Naive B cell (primary cell): Measurements from ENCODE around the gene DLG1. TPM values are rescaled to one million over a fixed set of nuclear protein-coding genes. Genes with fewer than 3 reads are reported as not detected.
A peak's percentile ranks its signal among the peaks of the same experiment; 100 is the strongest.
"Not testable (repeated sequence)": the region's sequence is repeated elsewhere in the genome, so short reads cannot be mapped to it uniquely, and the experiment has no call there.

Source experiments
- ATAC-seq, 2 donors: fragments of 150-1000 bp; cut with Tn5 transposase; 2 replicates each; pipeline ENCODE4 v1.10.0; 2021; ENCODE audit warnings: low read depth in 2 of 2, mild to moderate bottlenecking in 2 of 2, moderate library complexity in 2 of 2
- DNase-seq: peaks from one replicate; pipeline ENCODE4 v3.0.0; 2022
- H3K27ac Mint-ChIP-seq, 6 donors: one replicate each; pipeline ENCODE4 v1.8.0; 2020 to 2022; ENCODE audit warnings: mild to moderate bottlenecking in 6 of 6, mixed read lengths in 6 of 6, moderate library complexity in 5 of 6, inconsistent platforms in 2 of 6
- H3K27me3 Mint-ChIP-seq, 3 donors: one replicate each; pipeline ENCODE4 v1.8.0; 2021 to 2022; ENCODE audit warnings: mixed read lengths in 3 of 3, mild to moderate bottlenecking in 1 of 3
- H3K36me3 Mint-ChIP-seq, 2 donors: one replicate each; pipeline ENCODE4 v1.8.0; 2020 to 2022; ENCODE audit warnings: mixed read lengths in 2 of 2, inconsistent platforms in 1 of 2, mild to moderate bottlenecking in 1 of 2
- H3K4me1 Mint-ChIP-seq, 3 donors: one replicate each; pipeline ENCODE4 v1.8.0; 2020 to 2022; ENCODE audit warnings: mixed read lengths in 3 of 3, inconsistent platforms in 1 of 3, mild to moderate bottlenecking in 1 of 3, moderate library complexity in 1 of 3
- H3K4me3 Mint-ChIP-seq, 8 donors: one replicate each; pipeline ENCODE4 v1.8.0; 2020 to 2022; ENCODE audit warnings: mild to moderate bottlenecking in 8 of 8, mixed read lengths in 8 of 8, moderate library complexity in 8 of 8, inconsistent platforms in 2 of 8
- H3K9me3 Mint-ChIP-seq, 7 donors: one replicate each; pipeline ENCODE4 v1.8.0; 2020 to 2022; ENCODE audit warnings: mixed read lengths in 7 of 7, mild to moderate bottlenecking in 5 of 7, inconsistent platforms in 2 of 7, moderate library complexity in 1 of 7
- polyA plus RNA-seq, 6 donors: library from polyadenylated mRNA; unstranded; fragments of 300-500 nt; fragmentation: Illumina TruSeq; gene quantifications; one replicate each; pipeline ENCODE4 v1.2.3, GENCODE V29; 2021; ENCODE audit warnings: low read depth in 6 of 6

Gene DLG1
- polyA plus RNA-seq, 6 donors from 2014 or later, result 20.7 to 40.5 (median 33.2) TPM

DNA sequence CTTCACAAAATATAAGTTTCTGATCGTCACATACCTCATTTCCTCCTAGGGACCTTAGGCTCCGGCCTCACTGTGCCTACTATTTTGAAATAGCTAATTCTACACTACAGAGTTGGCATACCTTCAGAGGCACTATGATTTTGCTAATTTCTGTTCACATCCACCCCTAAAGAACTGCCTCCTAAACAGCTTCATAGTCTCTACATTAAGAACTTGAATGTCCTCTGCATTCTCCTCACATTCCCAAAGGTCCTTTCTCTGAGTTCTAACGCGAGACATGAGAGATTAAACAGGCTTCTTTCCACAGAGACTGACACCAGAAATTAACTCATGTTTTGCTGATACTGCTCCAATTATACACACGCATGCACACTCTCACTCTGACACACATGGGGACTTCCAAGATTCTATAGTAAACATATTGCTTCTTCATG, 75.5 kb downstream of the DLG1 start:
- H3K27me3 Mint-ChIP-seq, result no peaks in the 10 kb centered on the region
- H3K27ac Mint-ChIP-seq, result no peak overlapping the region
- no peak overlapping the region for H3K4me3 Mint-ChIP-seq
- no peaks in the 10 kb centered on the region for H3K36me3 Mint-ChIP-seq
- H3K4me1 Mint-ChIP-seq, result peaks cover 13 to 18% (median 17%) of the 10 kb centered on the region in 3 donors
- DNase-seq (no peak), ATAC-seq (no peak)
- H3K9me3 Mint-ChIP-seq, result no peaks in the 10 kb centered on the region

DNA sequence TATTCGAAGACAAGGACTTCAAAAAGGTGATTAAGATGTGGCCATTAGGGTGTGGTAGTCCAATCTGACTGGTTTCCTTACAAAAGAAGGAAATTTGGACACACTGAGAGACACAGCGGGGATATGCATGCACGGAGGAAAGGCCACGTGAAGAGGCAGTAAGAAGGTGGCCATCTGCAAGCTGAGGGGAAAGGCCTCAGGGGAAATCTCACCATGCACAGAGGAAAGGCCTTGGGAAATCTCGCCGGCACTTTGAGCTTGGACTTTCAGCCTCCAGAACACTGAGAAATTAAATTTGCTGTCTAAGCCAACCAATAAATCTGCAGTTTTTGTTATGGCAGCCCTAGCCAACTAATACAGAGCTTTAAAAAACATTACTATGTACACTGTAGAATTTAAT, 78.8 kb downstream of the DLG1 start:
- Mint-ChIP-seq H3K9me3 (no peaks in the 10 kb centered on the region), H3K36me3 (no peaks in the 10 kb centered on the region), H3K4me3 (peak overlapping the region in 1 of 8 donors; percentile 21), H3K4me1 (peaks cover 14 to 26% (median 21%) of the 10 kb centered on the region in 3 donors), H3K27me3 (no peaks in the 10 kb centered on the region), H3K27ac (no peak overlapping the region)
- no peak for DNase-seq
- ATAC-seq, result no peak

DNA sequence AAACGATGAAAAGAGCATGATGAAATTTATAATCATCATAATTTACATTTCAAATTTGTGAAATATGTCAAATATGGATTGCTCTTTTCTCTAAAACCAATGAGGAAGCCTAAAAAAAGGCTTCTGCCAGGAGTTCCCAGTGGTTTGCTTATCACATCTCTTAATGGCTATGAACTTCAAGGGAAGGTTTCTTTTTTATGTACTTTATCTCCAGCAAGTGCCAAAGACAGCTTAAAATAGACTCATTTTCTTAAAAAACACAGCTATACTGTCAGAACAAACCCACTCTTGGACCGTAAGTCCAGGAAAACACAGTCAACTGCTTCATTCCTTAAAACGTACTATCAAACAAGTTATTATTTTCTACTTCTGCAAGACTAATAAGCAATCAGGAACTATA, 80.2 kb downstream of the DLG1 start:
- Mint-ChIP-seq H3K4me1 (peaks cover 19 to 33% (median 21%) of the 10 kb centered on the region in 3 donors), H3K9me3 (peaks cover 0 to 5% (median 0%) of the 10 kb centered on the region in 7 donors), H3K4me3 (no peak overlapping the region), H3K36me3 (no peaks in the 10 kb centered on the region), H3K27me3 (no peaks in the 10 kb centered on the region), H3K27ac (peak overlapping the region in 1 of 6 donors; percentile 10)
- DNase-seq (no peak), ATAC-seq (no peak)

DNA sequence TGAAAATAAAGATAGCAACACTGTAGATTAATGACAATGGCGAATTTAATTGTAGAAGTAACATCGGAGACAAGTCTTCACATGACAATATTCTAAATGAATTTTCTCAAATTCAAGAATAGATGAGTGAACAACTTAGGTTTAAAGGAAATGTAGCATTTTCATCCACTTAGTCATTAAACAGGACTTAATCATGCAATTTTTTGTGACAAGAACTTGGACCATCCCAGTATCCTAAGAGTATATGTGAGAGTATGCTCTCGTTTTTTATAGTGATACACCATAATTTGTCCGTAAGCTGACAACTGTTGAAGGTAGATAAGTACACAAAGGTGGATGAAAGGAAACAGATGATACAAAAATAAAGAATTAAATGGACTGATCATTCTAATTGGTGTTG, 81.5 kb downstream of the DLG1 start:
- peaks cover 0 to 7% (median 3%) of the 10 kb centered on the region in 7 donors for H3K9me3 Mint-ChIP-seq
- ATAC-seq (no peak), DNase-seq (no peak)
- no peaks in the 10 kb centered on the region for H3K27me3 Mint-ChIP-seq
- H3K4me1 Mint-ChIP-seq, result peaks cover 19 to 36% (median 24%) of the 10 kb centered on the region in 3 donors
- H3K27ac Mint-ChIP-seq, result peak overlapping the region in 2 of 6 donors; percentile 62 to 70
- no peak overlapping the region for H3K4me3 Mint-ChIP-seq
- H3K36me3 Mint-ChIP-seq, result peaks cover 6 to 9% of the 10 kb centered on the region in 2 donors

DNA sequence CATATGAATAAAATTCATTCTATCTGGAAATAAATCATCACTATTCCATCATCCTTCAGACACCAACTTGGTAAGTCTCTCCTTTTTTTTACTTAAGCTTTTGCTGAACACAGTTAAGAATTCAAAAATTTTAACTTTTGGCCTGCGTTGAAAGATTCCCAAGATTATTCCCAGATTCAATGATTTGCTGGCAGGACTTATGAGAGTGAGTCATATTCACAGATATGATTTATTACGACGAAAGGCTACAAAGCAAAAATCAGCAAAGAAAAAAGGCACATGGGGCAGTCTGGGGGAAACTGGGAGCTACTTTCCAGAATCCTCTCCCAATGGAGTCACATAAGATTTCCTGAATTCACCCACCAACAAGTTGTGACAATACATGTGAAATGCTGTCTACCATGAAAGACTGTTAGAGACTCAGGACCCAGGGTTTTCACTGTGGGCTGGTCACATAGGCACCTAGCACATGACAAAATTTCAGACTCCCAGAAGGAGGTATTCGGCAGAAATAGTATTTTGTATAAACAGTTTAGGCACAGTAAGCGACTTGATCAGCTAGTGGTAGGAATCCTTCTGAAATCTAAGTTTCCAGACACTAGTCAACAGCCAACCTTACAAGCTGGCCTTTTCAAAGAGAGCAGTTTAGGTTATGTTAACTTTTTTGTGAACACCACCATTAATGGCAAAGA, 82.1 kb downstream of the DLG1 start:
- Mint-ChIP-seq H3K36me3 (peaks cover 12 to 15% of the 10 kb centered on the region in 2 donors), H3K4me3 (no peak overlapping the region), H3K9me3 (peaks cover 0 to 12% (median 7%) of the 10 kb centered on the region in 7 donors), H3K4me1 (peaks cover 18 to 39% (median 30%) of the 10 kb centered on the region in 3 donors), H3K27me3 (no peaks in the 10 kb centered on the region), H3K27ac (peak overlapping the region in 2 of 6 donors; percentile 62 to 70)
- DNase-seq, result no peak
- no peak for ATAC-seq

DNA sequence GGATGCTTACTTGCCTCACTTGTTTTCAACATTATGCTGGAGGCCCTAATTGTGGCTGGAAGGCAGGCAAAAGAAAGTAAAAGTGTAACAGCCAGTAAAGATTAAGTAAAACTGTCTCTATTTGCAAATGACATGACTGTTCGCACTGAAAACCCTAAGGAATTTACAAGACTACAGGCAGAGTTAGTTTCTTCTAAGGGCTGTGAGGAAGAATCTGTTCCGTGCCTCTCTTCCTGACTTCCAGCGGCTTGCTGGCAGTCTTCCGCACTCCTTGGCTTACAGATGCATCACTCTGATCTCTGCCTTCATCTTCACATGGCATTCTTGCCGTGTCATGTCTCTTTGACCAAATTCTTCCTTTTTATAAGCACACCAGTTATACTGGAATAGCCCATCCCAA, 86.1 kb downstream of the DLG1 start:
- Mint-ChIP-seq H3K27ac (no peak overlapping the region), H3K27me3 (no peaks in the 10 kb centered on the region), H3K4me3 (no peak overlapping the region), H3K4me1 (peaks cover 35 to 64% (median 42%) of the 10 kb centered on the region in 3 donors), H3K9me3 (peaks cover 0 to 12% (median 7%) of the 10 kb centered on the region in 7 donors), H3K36me3 (peaks cover 15 to 16% of the 10 kb centered on the region in 2 donors)
- DNase-seq (no peak), ATAC-seq (no peak)

DNA sequence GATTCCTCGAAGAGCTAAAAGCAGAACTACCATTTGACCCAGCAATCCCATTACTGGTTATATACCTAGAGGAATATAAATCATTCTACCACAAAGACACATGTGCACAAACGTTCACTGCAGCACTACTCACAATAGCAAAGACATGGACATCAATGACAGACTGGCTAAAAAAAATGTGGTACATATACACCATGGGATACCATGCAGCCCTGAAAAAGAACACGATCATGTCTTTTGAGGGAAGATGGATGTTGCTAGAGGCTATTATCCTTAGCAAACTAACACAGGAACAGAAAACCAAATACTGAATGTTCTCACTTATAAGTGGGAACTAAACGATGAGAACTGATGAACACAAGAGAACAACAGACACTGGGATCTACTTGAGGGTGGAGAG, 86.7 kb downstream of the DLG1 start:
- peaks cover 15 to 16% of the 10 kb centered on the region in 2 donors for H3K36me3 Mint-ChIP-seq
- not testable (repeated sequence) for H3K27me3 Mint-ChIP-seq, H3K4me3 Mint-ChIP-seq, DNase-seq, ATAC-seq
- H3K9me3 Mint-ChIP-seq, result peaks cover 0 to 12% (median 7%) of the 10 kb centered on the region in 7 donors
- H3K27ac Mint-ChIP-seq, result peak overlapping the region in 2 of 6 donors; percentile 2 to 87
- H3K4me1 Mint-ChIP-seq, result peaks cover 35 to 63% (median 40%) of the 10 kb centered on the region in 3 donors

DNA sequence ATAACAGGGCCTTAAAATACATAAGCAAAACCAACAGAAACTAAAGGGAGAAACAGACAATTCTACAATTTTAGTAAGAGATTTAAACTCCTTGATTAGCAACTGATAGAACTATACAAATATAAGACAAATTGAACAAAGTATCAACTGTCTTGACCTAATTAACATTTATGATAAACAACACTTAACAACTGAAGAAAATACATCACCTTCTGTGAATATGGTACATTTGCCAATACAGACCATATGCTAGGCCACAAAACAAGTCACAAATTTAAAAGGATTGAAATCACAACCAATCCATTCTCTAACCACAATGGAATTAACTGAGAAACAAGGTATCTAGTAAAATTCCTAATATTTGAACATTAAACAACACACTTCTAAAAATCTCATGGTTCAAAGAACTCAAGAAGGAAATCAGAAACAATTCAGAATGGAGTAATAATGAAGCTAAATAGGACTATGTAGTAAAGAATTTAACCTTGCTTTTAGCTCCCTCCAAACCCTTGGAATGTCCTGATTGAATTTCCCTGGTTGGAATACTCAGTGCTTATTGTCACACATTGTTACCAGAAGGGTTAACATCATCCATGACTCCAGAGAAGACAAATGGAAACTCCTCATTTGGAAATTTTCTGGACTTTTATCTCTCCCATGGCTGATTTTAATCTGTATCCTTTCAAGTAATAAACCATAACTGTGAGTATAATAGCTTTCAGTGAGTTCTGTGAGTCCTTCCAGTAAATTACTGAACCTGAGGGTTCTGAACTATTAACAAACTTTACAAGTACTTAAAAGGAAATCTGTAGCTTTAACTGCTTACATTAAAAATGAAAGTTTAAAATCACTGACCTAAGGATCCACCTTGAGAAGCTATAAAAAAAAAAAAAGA, 88.8 kb downstream of the DLG1 start:
- DNase-seq, result no peak
- peaks cover 0 to 12% (median 7%) of the 10 kb centered on the region in 7 donors for H3K9me3 Mint-ChIP-seq
- peaks cover 40 to 66% (median 41%) of the 10 kb centered on the region in 3 donors for H3K4me1 Mint-ChIP-seq
- H3K27ac Mint-ChIP-seq, result peak overlapping the region in 2 of 6 donors; percentile 36 to 85
- no peak overlapping the region for H3K4me3 Mint-ChIP-seq
- H3K36me3 Mint-ChIP-seq, result peaks cover 15 to 16% of the 10 kb centered on the region in 2 donors
- ATAC-seq, result no peak
- no peaks in the 10 kb centered on the region for H3K27me3 Mint-ChIP-seq

DNA sequence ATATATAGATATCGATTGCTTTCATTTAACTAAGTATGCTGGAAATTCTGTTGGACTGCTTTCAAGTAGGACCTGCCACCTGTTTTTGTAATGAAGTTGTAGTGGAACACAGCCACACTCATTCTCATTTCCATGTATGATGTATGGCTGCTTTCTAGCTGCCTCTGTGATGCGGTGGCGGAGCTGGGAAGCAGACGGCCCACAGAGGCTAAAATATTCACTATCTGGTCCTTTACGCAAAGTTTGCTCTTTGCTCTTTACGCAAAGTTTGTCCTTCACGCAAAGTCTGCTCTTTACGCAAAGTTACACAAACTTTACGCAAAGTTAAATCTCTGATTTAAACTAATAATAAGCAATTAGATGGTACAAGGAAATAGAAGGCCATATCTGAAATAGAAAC, 91.5 kb downstream of the DLG1 start:
- ATAC-seq (no peak), DNase-seq (no peak)
- peak overlapping the region in 1 of 6 donors; percentile 26 for H3K27ac Mint-ChIP-seq
- no peaks in the 10 kb centered on the region for H3K27me3 Mint-ChIP-seq
- peaks cover 7 to 9% of the 10 kb centered on the region in 2 donors for H3K36me3 Mint-ChIP-seq
- H3K4me1 Mint-ChIP-seq, result peaks cover 32 to 70% (median 56%) of the 10 kb centered on the region in 3 donors
- no peak overlapping the region for H3K4me3 Mint-ChIP-seq
- peaks cover 0 to 5% (median 4%) of the 10 kb centered on the region in 7 donors for H3K9me3 Mint-ChIP-seq

DNA sequence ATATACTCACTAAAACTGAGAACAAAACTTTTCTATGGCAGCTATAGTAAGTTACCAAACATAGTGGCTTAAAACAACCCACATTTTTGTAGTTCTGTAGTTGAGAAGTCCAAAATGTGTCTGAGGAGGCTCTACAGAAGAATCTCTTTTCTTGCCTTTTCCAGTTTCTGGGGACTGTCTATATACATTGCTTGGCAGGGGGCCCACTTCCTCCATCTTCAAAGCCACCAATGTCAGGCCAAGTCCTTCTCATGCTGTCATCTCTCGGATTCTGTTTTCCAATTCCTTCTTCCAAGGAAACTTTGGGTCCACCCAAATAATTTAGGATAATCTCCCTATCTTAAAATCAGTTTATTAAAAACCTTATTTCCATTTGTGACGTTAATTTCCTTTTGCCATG, 92.7 kb downstream of the DLG1 start:
- H3K36me3 Mint-ChIP-seq, result no peaks in the 10 kb centered on the region
- peaks cover 32 to 70% (median 65%) of the 10 kb centered on the region in 3 donors for H3K4me1 Mint-ChIP-seq
- H3K27ac Mint-ChIP-seq, result peak overlapping the region in 1 of 6 donors; percentile 63
- DNase-seq (no peak), ATAC-seq (no peak)
- H3K9me3 Mint-ChIP-seq, result no peaks in the 10 kb centered on the region
- H3K4me3 Mint-ChIP-seq, result no peak overlapping the region
- H3K27me3 Mint-ChIP-seq, result no peaks in the 10 kb centered on the region

DNA sequence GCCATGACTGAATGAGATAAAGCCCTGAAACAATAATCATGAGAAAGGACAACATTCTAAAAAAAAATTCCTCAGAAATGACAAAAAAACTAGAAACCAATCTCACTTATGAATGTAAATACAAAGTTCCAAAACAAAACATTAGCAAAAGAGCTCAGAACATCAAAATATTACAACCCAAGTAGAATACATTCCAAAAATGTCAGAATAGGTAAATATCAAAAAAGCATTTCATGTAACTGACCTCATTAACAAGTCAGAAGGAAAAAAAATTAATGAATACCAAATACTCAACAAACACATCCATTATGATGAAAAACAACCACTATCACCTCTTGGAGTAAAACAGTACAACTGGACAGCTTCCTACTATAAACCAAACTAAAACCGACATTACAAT, 93.1 kb downstream of the DLG1 start:
- H3K4me1 Mint-ChIP-seq, result peaks cover 36 to 70% (median 67%) of the 10 kb centered on the region in 3 donors
- no peak for ATAC-seq
- no peak for DNase-seq
- H3K36me3 Mint-ChIP-seq, result no peaks in the 10 kb centered on the region
- H3K4me3 Mint-ChIP-seq, result no peak overlapping the region
- peak overlapping the region in 2 of 6 donors; percentile 63 to 72 for H3K27ac Mint-ChIP-seq
- no peaks in the 10 kb centered on the region for H3K9me3 Mint-ChIP-seq
- no peaks in the 10 kb centered on the region for H3K27me3 Mint-ChIP-seq

DNA sequence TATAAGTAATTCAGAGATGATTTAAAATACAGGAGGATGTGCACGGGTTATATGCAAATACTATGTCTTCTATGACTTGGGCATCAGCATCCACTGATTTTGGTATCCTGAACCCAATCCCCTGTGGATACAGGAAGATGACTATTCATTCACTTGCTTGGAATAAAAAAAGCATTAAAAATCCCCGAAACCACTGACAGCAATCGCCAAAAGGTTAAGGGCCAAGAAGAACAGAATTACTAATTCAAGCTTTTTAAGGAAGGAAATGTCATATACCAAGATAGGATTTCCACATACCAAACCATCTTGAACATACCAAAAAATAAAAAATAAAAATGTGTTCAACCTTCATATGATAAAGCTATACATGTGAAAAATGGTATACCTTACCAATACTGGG, 93.7 kb downstream of the DLG1 start:
- no peak overlapping the region for H3K4me3 Mint-ChIP-seq
- H3K27me3 Mint-ChIP-seq, result no peaks in the 10 kb centered on the region

DNA sequence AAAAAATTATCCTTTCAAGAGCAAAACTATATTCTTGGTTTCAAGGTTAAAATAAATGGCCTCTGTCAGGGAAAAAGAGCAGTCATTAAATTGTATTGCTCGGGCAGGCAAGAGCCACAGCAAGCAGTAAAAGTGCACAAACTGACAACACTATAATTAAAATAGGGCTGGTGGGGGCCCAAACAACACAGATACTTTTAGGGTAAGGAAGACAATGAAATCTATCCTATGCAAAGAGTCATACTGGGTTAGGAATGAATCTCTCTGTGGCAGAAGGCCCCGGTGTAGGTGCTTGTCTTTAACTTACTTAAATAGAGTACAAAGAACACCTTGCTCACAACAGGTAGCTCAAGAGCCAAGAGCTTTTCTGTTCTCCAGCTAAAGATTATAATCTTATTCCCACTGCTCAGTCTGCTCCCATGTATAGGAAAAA, 94.7 kb downstream of the DLG1 start:
- DNase-seq (no peak), ATAC-seq (no peak)
- no peaks in the 10 kb centered on the region for H3K36me3 Mint-ChIP-seq
- no peaks in the 10 kb centered on the region for H3K9me3 Mint-ChIP-seq
- H3K4me1 Mint-ChIP-seq, result peaks cover 27 to 57% (median 55%) of the 10 kb centered on the region in 3 donors
- H3K27me3 Mint-ChIP-seq, result no peaks in the 10 kb centered on the region
- H3K27ac Mint-ChIP-seq, result peak overlapping the region in 2 of 6 donors; percentile 28 to 65
- H3K4me3 Mint-ChIP-seq, result no peak overlapping the region

More for the DNA sequence above, 93.7 kb downstream of the DLG1 start:
- H3K4me1 Mint-ChIP-seq, result peaks cover 32 to 66% (median 63%) of the 10 kb centered on the region in 3 donors
- no peaks in the 10 kb centered on the region for H3K36me3 Mint-ChIP-seq
- H3K9me3 Mint-ChIP-seq, result no peaks in the 10 kb centered on the region
- no peak for DNase-seq
- no peak for ATAC-seq
- H3K27ac Mint-ChIP-seq, result peak overlapping the region in 1 of 6 donors; percentile 72
